Fibroblast of skin of left biceps (primary cell): ENCODE measurements around the gene NCEH1.
"Not testable (repeated sequence)": the region's sequence is repeated elsewhere in the genome, so short reads cannot be mapped to it uniquely, and the experiment has no call there.

Experiments used
- DNase-seq, 2 experiments: peaks; one replicate each; pipeline ENCODE4 v3.0.0-alpha.2; 2013; ENCODE audit warnings: low read depth in 2 of 2

NCEH1 gene

DNA sequence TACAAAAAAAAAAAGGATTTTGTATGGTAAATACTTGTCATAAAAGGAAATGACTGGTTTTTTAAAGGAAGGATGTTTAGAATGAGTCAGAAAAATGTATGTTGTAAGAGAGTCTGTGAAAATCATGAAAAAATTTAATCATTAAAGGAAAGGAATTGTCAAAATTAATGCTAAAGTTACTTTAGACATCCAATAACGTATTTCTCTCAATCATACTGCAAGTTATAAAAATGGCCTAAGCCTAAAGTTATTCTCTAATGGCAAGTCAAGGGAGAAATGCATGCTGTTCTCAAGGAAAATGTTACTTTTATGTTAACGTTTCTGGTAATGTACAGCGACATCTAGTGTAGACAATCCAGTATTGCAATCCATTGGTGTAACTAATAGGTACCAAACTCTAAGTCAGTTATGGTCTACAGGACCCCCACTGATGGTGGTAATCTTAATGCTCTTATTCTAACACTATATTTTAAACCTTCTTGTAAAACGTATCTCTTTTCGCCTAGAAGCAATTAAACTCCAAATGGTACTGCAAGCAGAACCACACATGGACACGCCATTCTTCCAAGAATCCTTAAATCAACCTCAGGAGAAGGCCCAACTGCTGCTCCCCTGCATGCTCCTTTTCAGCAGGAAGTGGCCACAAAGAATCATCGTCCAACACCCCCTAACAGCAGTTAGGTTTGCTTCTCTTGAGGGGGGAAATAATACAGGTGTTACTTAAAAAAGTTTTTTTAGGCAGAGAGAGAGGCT lies 35.2 kb downstream of the NCEH1 start:
- no peak for DNase-seq

DNA sequence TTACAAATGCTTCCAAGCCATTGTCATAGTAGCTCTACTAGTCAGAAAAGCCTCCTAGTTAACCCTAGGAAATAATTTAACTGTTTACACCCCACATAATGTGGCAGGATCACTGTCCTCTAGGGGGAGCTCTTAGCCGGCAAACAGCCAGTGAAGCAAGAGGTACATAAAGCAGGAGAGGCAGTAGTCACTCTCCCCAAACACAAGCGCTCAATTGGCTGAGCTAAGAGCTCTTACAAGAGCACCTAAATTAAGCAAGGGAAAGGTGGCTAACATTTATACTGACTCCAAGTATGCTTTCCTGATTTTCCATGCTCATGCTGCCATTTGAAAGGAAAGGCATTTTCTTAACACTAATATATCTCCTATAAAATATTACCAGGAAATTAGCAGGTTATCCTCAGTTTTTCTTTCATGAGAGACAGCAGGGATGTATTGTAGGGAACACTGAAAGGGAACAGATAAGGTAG lies 37.6 kb downstream of the NCEH1 start:
- peak; percentile 38 for DNase-seq

DNA sequence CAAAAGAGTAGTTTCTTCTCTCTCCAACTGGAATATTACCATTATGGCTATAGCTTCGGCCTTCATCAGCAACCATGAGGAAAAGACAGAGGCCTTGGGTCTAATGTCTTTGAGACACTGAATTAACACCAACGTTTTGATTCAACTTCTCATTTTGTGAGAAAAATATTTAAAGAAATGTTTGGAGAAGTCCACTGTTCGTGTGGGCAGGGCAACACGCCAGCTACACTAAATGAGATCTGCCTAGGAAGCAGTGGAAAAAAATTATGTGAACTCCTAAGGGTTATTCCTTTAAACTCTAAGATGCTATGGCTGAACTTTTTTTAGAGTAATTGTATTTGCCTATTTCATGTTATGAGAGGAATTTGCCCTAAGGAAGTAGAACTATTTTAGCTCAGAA lies 41.8 kb downstream of the NCEH1 start:
- DNase-seq: no peak

DNA sequence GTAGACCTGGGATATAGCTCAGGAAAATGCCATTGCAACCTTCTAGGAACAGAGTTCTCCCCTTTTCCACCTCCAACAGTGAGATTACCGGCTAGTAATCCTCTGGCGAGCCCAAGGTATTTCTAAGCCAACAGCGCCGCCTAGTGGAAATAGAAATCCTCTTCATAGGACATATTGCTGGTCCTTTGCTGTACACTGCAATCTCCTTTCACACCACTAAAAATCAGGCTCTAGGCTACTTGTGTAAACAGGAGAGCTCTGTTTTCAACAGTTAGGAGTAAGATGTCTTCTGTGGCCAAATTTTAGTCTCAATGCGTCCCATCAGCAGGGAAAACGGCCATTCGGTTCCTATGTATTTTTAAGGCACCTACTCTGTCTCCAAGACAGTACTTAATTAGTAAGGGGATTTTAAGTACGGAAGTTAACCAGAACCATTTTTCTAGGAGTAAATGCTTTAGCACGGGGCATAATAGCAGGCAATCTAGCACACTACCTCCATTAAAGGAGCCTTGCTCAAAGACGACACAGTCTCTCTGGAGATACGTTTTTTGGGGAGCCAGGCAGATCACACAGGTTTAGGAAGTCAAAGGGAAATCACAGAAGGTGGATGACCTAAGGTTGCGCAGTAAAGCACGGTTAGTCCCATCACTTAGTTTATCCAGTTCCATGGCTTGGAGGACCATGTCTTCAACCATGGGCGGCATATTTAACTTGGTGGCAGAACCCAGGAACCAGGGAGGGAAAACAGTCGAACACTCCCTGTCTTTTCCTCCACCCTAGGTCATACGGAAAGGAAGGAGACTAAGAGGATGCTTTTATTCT lies 43.8 kb downstream of the NCEH1 start:
- DNase-seq: peak; percentile 51 to 54

DNA sequence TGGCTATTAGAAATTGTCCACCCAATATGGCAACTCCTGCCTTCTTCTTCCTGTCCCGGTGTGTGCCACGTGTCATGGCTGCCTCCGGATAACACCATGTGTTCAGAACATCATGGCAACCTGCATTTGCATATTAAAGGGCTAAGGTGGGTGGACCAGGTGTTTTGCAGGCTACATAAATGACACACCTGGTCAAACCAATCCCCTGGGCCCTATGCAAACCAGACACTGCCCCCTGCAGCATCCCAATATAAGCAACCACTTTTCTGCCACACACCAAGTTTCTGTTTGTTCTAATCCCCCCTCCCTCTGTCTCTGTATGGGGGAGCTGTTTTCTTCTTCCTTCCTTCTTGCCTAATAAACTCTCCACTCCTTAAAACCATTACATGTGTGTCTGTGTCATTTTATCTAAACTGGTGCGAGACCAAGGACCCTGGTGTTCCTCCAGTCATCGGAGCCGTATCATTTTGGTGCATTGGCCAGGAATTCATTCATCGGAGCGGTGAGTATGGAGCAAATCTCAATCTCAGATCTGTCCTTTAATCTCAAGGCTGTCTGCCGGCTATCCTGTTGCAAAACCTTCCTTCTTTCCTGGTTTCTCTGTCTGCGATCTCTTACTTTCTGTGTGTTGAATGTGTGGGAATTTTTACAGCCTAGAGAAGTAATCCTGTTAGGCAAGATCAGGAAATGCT lies 44.5 kb downstream of the NCEH1 start:
- DNase-seq: no peak

DNA sequence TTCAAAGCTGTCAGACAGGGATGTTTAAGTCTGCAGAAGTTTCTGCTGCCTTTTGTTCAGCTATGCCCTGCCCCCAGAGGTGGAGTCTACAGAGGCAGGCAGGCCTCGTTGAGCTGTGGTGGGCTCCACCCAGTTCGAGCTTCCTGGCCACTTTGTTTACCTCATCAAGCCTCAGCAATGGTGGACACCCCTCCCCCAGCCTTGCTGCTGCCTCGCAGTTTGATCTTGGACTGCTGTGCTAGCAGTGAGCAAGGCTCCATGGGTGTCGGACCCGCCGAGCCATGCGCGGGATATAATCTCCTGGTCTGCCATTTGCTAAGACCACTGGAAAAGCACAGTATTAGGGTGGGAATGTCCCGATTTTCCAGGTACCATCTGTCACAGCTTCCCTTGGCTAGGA lies 45.4 kb downstream of the NCEH1 start:
- not testable (repeated sequence) for DNase-seq

DNA sequence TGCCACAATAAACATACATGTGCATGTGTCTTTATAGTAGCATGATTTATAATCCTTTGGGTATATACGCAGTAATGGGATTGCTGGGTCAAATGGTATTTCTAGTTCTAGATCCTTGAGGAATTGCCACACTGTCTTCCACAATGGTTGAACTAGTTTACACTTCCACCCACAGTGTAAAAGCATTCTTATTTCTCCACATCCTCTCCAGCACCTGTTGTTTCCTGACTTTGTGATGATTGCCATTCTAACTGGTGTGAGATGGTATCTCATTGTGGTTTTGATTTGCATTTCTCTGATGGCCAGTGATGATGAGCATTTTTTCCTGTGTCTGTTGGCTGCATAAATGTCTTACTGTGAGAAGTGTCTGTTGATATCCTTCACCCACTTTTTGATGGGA lies 50.4 kb downstream of the NCEH1 start:
- DNase-seq: not testable (repeated sequence)

DNA sequence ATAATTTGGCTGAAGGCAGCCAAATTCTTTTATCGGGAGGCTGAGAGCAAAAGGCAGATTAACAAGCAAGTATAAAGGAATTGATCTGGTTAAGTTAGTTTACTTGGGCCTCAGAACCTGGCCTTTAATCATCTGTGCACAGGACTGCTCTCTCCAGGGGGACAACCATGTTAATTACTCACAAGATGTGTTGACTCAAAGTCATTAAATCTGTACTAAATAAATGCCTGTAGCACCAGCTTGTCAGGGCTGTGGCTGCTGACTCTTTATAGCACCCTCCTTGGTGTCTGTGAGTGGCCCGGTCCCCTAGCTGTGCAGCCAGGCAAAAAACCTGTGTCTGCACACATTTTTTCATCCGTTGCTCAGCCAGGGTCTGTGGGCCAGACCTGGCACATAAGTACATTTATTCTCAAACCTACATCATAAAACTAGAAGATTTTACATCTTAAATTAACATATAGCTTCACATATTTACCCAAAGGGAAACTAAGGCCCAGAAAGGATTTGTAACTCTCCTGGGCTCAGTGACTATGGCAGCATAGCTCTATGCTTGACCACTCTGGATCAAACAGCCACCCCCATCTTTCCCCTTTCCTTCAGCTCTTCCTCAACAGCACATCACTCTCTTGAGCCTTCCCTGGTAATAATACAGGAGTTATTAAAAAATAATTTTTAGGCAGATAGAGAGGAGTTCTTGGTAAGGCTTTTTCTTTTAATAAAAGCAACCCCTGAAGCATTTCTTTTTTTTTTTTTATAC lies 51.4 kb downstream of the NCEH1 start:
- DNase-seq: no peak

DNA sequence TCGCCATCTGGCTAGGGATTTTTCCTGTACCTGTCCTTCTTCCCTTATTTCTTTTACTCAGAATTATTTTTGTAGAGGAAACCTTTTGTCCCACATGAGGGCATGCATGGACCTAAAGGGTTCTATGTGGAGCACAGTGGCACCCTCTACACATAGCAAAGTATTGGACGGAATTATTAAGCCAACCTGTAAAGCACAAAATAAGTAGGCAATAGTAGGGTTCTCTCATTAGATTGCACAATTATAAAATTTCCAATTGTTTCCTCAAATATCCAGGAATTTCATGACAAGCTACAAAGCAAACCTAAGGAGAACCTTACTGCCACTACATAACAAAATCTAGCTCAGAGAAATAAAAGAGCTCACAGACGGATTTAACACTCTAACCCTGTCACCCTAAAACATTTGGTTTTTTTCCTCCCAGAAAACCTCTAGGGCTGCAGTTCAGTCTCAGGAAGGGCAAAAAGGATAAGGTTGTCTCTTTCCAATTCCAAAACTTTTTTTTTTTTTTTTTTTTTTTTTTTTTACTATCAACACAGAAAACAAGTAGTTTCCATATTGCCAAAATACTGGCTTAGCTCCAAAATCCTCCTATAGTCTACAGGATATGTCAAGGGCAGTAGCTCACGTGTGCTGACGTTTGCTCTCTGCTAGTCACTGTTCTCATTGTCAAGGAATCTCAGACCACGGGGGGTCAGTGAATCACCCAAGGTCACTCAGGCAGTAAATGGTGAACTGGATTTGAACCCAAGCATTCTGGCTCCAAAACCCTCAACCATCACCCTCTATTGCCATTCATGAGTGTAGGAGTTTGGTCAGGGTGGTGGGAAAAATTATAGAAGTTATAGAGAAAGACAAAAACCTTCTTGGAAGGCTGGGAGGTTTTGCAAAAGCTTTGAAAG lies 52.3 kb downstream of the NCEH1 start:
- DNase-seq: peak; percentile 84 to 85

DNA sequence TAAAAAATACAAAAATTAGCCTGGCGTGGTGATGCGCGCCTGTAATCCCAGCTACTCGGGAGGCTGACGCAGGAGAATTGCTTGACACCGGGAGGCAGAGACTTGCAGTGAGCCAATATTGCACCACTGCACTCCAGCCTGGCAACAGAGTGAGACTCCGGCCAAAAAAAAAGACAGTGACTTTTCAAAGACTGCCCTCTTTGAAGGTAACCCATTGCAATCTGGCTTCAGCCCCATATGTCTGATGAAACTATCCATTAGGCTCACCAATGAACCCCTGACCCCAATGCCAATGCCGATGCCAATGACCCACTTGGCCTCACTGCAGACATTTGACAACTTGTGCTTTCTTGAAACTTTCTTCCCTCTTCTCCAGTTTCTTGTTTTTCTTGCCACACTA lies 54.3 kb downstream of the NCEH1 start:
- DNase-seq: no peak

DNA sequence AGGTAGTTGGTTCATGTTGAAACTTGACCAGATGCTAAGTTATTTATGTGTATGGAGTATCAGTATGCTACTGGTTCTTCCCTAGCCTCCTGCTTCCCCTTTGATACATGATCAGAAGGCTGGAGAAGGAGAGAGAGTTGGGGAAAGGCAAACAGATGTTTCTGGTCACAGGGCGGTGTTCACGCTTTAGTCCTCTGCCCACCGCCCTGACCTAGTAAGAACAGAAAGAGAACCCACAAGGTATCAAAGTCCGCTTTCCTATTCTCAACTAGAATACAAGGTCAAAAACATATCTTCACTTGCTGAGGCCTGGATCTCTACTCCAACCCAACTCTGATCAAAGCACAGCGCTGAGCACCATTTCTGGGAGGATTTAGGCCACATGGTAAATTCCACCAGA lies 55.5 kb downstream of the NCEH1 start:
- no peak for DNase-seq

DNA sequence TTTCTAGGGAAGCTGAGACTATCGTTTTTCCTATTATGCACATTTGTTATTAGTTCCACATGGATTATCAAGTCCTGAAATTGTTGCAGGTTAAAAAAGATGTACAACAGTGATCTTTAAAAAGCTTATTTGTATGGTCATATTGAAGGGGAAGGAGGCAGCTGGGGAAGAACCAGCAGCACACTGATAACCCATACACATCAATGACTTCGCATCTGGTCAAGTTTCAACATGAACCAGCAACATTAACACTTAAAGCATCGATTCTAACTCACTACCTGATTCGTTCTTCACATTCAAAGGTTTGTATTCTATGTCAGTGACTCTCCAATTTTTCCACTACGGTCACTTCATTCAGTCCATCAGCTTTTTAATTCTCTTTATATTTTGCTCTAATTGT lies 56.4 kb downstream of the NCEH1 start:
- no peak for DNase-seq

DNA sequence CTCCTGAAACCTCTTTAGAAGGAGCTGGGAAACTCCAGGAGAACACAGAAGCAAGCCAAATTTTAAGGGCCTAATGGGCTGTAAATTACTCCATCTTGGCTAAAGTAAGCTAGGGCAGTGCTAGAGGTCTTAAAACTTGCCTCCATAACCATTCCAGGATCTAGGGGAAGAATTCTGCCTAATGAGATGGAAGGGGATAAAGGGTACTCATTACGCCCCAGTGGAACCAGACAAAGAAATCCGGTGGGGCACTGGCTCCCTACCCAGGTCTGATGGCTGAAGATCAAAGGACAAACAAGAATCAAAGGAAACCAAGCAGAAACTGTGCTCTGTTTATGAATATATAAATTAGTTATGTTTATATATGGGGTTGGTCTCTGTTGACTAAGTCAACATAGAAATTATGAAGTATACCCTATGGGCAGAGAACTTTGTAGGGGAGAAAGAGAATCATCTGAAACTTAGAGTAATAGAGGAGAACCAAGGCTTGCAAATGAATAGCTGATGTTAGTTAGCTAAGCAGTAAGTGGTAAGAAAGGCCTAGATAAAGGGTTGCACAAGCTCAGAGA lies 57.8 kb downstream of the NCEH1 start:
- no peak for DNase-seq

DNA sequence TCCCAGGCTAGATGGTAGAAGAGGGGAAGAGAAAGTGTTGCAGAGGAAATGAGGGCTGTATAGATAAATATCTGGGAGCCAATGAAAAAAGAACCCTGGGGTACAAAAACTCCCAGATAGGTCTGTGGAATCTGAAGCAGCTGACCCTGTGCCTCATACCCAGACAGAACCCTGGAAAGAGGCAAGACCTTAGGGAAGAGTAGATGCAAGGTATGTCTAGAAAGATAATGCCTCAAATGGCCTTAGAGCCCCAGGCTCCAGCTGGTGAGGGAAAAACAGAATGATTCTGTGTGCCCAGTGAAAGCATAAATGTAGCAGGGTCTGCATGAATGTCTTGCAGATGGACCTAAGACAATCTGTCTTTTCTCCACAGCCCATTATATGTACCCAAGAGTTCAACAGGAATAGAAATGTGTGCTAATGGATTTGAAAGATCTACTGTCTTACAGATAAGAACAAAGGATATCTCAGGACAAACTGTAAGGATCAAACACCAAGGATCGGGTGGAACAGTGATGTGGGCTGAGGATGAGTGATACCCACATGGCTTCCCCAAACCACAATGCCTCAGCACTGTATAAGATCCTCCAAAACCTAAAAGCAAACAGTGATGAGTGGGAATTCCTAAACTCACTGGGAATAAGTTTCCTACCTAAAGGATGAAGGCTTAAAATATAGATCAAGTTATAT lies 58.8 kb downstream of the NCEH1 start:
- DNase-seq: no peak

DNA sequence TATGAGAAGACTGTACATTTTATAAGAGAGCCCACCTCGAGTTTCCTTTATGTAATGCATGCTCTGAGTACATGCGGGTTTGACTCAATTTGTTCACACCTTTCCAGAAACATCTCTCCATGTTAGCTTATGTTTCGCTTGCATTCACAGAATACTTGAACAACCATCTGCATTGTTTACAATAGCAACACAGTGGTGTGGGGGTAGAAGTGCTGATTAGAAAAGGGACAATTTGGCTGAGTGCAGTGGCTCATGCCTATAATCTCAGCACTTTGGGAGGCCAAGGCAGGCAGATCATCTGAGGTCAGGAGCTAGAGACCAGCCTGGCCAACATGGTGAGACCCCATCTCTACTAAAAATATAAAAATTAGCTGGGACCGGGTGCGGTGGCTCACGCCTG lies 60.9 kb downstream of the NCEH1 start:
- no peak for DNase-seq

DNA sequence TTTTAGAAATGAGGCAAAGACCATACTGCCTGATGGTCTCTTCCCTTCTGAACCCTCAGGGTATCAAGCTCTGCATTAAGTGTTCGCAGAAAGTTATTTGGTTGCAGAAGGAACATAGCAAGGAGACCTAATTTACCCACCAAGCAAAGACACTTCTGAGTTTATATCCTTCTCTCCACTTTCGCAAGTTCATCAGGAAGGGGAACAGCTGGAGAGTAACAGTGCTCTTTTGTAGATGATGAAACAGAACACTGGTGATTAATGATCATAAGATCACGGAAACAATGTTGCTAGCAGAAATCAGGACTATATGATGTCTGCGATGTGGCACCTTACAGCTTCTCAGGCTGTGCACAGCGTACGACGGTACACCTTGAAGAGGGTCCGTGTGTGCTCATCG lies 62.1 kb downstream of the NCEH1 start:
- DNase-seq: no peak

DNA sequence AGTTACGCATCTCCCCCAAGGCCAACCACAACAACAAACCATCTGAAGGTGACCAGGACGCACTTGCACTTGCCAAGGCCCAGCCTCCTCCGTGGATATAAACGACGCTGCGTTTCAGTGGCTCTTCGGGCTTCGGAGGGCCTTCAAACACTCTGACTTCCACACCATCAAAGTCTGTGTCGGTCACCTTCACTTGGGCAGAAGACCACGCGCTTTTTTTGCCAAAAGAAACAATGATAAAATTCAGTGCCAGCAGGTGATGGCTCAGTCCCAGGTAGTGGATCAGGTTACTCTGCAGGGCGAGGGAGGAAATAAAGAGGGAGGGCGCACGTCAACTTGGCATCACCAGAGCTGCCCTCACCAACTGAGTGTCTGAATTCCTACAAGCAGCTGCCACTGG lies 63.0 kb downstream of the NCEH1 start:
- no peak for DNase-seq

DNA sequence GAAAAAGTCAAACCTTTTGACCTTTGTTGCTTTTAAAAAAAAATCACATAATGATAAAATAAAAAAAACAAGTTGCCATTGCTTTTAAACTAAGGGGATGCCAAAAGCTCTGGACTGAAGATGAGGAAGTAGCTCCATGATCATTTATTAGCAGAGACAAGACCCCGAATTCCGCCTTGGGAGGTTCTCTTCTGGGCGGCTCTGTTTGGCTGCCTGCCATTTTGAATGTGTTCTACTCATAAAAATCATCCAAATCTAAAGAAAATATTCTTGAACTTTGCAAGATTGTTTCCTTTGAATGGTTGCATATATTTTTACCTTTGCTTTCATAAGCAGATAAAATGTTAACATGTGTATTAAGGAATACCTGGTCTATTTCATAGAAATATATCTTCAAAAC lies 63.8 kb downstream of the NCEH1 start:
- DNase-seq: no peak

DNA sequence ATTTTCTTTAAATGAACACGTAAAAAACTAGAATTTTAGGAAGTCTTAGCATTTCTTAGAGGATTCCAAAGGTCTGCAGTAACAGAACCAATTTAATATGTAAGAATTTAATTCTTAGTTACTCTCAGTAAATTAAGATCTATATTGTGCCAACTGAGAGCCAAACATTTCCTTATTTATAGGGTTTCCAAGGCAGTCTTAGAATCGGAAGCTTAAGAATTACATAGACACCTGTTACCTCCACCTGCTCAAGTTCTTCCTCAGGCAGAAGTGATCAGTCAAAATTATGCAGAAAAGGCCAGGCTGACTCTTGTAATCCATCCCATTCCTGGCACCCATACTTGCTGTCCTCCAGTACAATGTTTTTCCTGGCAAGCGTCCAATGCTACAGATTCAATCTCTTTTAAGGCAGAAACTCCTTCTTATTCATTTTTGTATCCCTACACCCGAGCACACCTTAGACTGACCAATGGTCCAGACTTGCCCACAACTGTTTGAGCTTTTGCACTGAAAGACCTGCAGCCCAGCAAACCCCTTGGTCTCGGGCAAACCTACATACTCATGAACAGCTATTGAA lies 64.3 kb downstream of the NCEH1 start:
- no peak for DNase-seq
